Parathyroid adenoma (tissue), 2 donors: Measurements from ENCODE around the gene ZNF236.
"Not testable (repeated sequence)": the region's sequence is repeated elsewhere in the genome, so short reads cannot be mapped to it uniquely, and the experiment has no call there.

Source experiments
- H2AFZ ChIP-seq: fragments of 300-600 bp; sonication (generic); one replicate; pipeline ENCODE4 v1.7.0; 2017; ENCODE audit warnings: antibody characterized with exemption, mild to moderate bottlenecking
- H3K27ac ChIP-seq: fragments of 300-600 bp; sonication (generic); one replicate; pipeline ENCODE4 v1.7.0; 2017
- H3K27me3 ChIP-seq: fragments of 300-600 bp; sonication (generic); one replicate; pipeline ENCODE4 v1.7.0; 2017; ENCODE audit warnings: low read length; ENCODE audit not compliant: control insufficient read depth, insufficient read depth
- H3K36me3 ChIP-seq: fragments of 300-600 bp; sonication (generic); one replicate; pipeline ENCODE4 v1.7.0; 2017; ENCODE audit warnings: low read length; ENCODE audit not compliant: control insufficient read depth, insufficient read depth
- H3K4me1 ChIP-seq: fragments of 300-600 bp; sonication (generic); one replicate; pipeline ENCODE4 v1.7.0; 2017; ENCODE audit warnings: control low read depth
- H3K4me2 ChIP-seq: fragments of 300-600 bp; sonication (generic); one replicate; pipeline ENCODE4 v1.7.0; 2017; ENCODE audit warnings: low read length
- H3K4me3 ChIP-seq: fragments of 300-600 bp; sonication (generic); one replicate; pipeline ENCODE4 v1.7.0; 2017; ENCODE audit warnings: low read depth, low read length
- H3K79me2 ChIP-seq: fragments of 300-600 bp; sonication (generic); one replicate; pipeline ENCODE4 v1.7.0; 2017; ENCODE audit warnings: control low read depth
- H3K9ac ChIP-seq: fragments of 300-600 bp; sonication (generic); one replicate; pipeline ENCODE4 v1.7.0; 2017; ENCODE audit warnings: mild to moderate bottlenecking
- H3K9me3 ChIP-seq: fragments of 300-600 bp; sonication (generic); one replicate; pipeline ENCODE4 v1.7.0; 2017; ENCODE audit warnings: low read length; ENCODE audit not compliant: control insufficient read depth
- TF ChIP-seq, protein P1 (sequence below): fragments of 300-600 bp; sonication (generic); IDR thresholded peaks from one replicate; pipeline ENCODE4 v1.7.0; 2017; ENCODE audit warnings: antibody characterized with exemption, mild to moderate bottlenecking
- donor health status: primary hyperparathyroidism.

The ZNF236 gene

DNA sequence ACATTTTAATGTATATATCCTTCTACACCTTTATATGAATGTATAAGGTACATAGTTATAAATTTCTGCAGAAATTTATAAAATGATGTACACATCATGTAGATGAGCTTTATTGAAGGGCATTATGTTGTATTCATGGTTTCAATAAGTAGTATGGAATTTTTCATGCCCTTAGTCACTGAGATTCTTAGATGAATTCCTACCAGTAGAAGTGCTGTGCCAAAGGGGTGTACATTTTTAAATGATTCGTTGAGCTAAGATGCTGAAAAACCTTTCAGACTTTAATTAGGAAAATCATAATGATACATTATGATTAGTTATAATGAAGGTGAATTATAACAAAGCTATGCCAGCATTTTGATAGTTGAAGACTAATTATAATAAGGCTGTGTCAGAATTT, 115.2 kb downstream of the ZNF236 start:
- Histone ChIP-seq H3K4me1 (no peaks in the 10 kb centered on the region), H3K4me2 (no peak overlapping the region), H3K79me2 (no peaks in the 10 kb centered on the region), H3K4me3 (no peak overlapping the region), H3K27me3 (no peaks in the 10 kb centered on the region), H2AFZ (no peak overlapping the region), H3K9ac (no peak overlapping the region), H3K9me3 (no peaks in the 10 kb centered on the region), H3K36me3 (no peaks in the 10 kb centered on the region), H3K27ac (no peak overlapping the region)
- TF ChIP-seq, protein P1, sequence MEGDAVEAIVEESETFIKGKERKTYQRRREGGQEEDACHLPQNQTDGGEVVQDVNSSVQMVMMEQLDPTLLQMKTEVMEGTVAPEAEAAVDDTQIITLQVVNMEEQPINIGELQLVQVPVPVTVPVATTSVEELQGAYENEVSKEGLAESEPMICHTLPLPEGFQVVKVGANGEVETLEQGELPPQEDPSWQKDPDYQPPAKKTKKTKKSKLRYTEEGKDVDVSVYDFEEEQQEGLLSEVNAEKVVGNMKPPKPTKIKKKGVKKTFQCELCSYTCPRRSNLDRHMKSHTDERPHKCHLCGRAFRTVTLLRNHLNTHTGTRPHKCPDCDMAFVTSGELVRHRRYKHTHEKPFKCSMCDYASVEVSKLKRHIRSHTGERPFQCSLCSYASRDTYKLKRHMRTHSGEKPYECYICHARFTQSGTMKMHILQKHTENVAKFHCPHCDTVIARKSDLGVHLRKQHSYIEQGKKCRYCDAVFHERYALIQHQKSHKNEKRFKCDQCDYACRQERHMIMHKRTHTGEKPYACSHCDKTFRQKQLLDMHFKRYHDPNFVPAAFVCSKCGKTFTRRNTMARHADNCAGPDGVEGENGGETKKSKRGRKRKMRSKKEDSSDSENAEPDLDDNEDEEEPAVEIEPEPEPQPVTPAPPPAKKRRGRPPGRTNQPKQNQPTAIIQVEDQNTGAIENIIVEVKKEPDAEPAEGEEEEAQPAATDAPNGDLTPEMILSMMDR: no peak

DNA sequence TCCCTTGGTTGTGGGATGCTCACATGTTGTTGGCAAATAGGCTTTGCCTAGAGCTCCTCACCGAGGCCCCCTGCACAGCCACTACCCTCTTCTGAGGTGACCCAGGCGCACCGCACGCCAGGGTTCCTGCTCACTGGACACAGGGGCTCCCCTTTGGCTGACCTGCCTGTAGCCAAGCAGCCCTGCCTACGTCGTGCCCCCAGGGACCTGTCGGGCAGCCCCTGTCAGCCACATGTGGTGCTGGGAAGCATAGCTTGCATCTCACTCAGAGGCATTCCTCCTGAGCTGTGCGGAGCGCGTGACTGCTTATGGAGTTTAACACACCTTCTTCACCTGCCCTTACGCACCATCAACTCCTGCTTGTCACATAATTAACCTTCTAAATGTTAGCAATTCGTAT, 116.3 kb downstream of the ZNF236 start:
- Histone ChIP-seq H3K36me3 (no peaks in the 10 kb centered on the region), H3K27me3 (no peaks in the 10 kb centered on the region), H3K9me3 (no peaks in the 10 kb centered on the region)

DNA sequence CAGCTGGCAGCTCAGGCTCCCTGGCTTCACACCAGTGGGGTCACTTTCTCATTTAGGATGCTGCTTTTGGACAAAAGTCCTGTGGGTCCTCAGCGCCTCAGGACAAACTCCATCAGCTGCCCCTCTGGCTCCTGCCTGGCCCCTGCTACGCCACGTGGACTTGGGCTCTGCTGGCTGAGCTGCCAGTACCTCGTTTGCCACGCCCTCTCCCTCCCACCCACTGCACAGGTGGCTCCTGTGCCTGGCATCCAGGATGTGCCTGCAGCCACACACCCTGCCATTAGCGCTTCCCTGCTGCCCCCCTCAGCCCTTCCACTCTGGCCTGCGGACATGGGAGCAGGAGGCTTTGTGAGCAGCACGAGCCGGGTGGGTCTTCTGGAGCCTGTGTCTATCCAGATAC, 118.9 kb downstream of the ZNF236 start:
- Histone ChIP-seq H3K79me2 (no peaks in the 10 kb centered on the region), H3K36me3 (no peaks in the 10 kb centered on the region), H3K4me2 (no peak overlapping the region)

More for the DNA sequence above, 116.3 kb downstream of the ZNF236 start:
- Histone ChIP-seq H3K4me3 (no peak overlapping the region), H3K4me2 (no peak overlapping the region), H3K9ac (no peak overlapping the region), H3K4me1 (no peaks in the 10 kb centered on the region), H3K79me2 (no peaks in the 10 kb centered on the region), H2AFZ (no peak overlapping the region), H3K27ac (no peak overlapping the region)
- TF ChIP-seq, protein P1: no peak

DNA sequence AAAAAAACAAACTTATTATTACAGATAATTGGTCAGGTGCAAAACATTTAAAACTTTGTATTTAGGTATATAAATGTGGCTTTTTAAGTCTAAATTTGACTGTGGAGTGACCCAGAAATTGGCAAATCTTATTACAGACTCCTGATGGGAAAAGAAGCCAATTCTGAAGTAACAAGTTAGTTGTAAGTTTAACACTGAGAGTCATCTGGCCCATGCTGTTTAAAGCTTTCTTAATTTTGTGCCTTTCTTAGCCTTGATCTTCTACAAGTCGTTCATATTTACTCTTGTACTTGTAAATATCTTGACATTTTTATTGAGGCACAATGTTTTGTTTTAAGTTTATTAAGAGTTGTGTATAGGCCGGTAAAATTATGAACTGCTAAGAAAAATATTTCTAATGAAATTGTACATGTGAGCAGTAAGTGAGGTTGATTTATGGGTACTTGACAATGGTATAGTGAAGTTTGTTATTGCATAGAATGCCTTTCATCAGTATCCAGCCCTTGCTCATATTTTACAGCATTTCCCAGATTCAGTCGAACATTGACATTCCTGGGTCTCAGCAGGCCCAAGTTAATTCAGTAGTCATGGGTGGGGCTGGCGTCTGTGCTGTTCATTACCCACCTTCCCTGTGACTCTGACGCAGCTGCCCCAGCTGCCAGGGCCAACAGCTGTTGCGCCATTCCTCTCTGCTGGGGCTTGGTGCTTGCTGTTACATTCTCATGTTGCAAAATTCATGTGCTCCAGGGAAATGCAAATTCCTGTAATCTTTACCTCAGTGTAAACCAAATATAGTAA, 121.4 kb downstream of the ZNF236 start:
- Histone ChIP-seq H3K4me2 (no peak overlapping the region), H3K9me3 (no peaks in the 10 kb centered on the region), H3K27me3 (no peaks in the 10 kb centered on the region), H3K36me3 (no peaks in the 10 kb centered on the region), H3K27ac (no peak overlapping the region), H3K79me2 (no peaks in the 10 kb centered on the region), H3K4me1 (no peaks in the 10 kb centered on the region), H3K4me3 (no peak overlapping the region), H3K9ac (no peak overlapping the region), H2AFZ (no peak overlapping the region)
- TF ChIP-seq, protein P1: no peak

More for the DNA sequence above, 118.9 kb downstream of the ZNF236 start:
- Histone ChIP-seq H3K9ac (no peak overlapping the region), H3K4me3 (no peak overlapping the region), H2AFZ (no peak overlapping the region), H3K27ac (no peak overlapping the region), H3K9me3 (no peaks in the 10 kb centered on the region), H3K4me1 (no peaks in the 10 kb centered on the region), H3K27me3 (no peaks in the 10 kb centered on the region)
- TF ChIP-seq, protein P1: no peak

DNA sequence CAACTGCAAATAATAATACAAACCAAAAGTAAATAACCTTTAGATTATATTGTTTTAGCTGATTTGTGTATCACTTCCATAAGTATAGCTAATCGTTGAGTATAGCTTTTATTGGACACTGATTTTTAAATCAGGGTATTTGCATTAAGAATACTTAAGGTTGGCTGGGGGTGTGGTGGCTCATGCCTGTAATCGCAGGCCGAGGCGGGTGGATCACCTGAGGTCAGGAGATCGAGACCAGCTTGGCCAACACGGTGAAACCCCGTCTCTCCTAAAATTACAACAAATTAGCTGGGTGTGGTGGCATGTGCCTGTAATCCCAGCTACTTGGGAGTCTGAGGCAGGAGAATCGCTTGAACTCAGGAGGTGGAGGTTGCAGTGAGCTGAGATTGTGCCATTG, 122.0 kb downstream of the ZNF236 start:
- H3K79me2 ChIP-seq, H2AFZ ChIP-seq, H3K4me3 ChIP-seq, H3K36me3 ChIP-seq, H3K27ac ChIP-seq, H3K4me1 ChIP-seq, H3K4me2 ChIP-seq, H3K9ac ChIP-seq, H3K9me3 ChIP-seq, H3K27me3 ChIP-seq: not testable (repeated sequence)
